HepG2 (cell line): ENCODE data around the gene ZNF628. TPM values are rescaled to one million over a fixed set of nuclear protein-coding genes. Genes with fewer than 3 reads are reported as not detected.

Experiments
- AFF4 ChIP-seq: sonication (generic); formaldehyde crosslinking; IDR thresholded peaks from 2 replicates; pipeline ENCODE4 v1.4.0; 2020; ENCODE audit warnings: missing genetic modification reagents
- FOSL1 ChIP-seq: sonication (generic); formaldehyde crosslinking; IDR thresholded peaks from 2 replicates; pipeline ENCODE4 v1.9.0; 2021; ENCODE audit warnings: missing genetic modification reagents, borderline replicate concordance
- JARID2 ChIP-seq: sonication (generic); formaldehyde crosslinking; IDR thresholded peaks from 2 replicates; pipeline ENCODE4 v1.8.1; 2023; ENCODE audit warnings: missing genetic modification reagents, inconsistent platforms; ENCODE audit not compliant: insufficient replicate concordance
- KDM2A ChIP-seq: sonication (generic); formaldehyde crosslinking; IDR thresholded peaks from 2 replicates; pipeline ENCODE4 v1.4.0; 2020; ENCODE audit warnings: low read depth, missing genetic modification reagents, borderline replicate concordance
- KDM3A ChIP-seq: IDR thresholded peaks from 2 replicates; pipeline ENCODE4 v1.6.1; 2018; ENCODE audit warnings: low read depth, missing compliant biosample characterization
- MATR3 ChIP-seq: sonication (generic); formaldehyde crosslinking; IDR thresholded peaks from 2 replicates; pipeline ENCODE4 v1.4.0; 2020; ENCODE audit warnings: missing genetic modification reagents
- MTF1 ChIP-seq: sonication (generic); formaldehyde crosslinking; IDR thresholded peaks from 2 replicates; pipeline ENCODE4 v1.5.0; 2020; ENCODE audit warnings: missing genetic modification reagents
- NFKB2 ChIP-seq: sonication (generic); formaldehyde crosslinking; IDR thresholded peaks from 2 replicates; pipeline ENCODE4 v1.4.0; 2020; ENCODE audit warnings: missing genetic modification reagents, borderline replicate concordance
- PHF8 ChIP-seq: sonication (generic); formaldehyde crosslinking; IDR thresholded peaks from 2 replicates; pipeline ENCODE4 v1.5.0; 2020; ENCODE audit warnings: missing genetic modification reagents
- TFE3 ChIP-seq: IDR thresholded peaks from 2 replicates; pipeline ENCODE4 v1.6.1; 2016
- ZBTB26 ChIP-seq: IDR thresholded peaks from 2 replicates; pipeline ENCODE4 v1.6.1; 2016; ENCODE audit warnings: missing compliant biosample characterization, missing genetic modification reagents, borderline replicate concordance
- ZBTB3 ChIP-seq: sonication (generic); formaldehyde crosslinking; IDR thresholded peaks from 2 replicates; pipeline ENCODE4 v1.4.0; 2020; ENCODE audit warnings: low read depth, mild to moderate bottlenecking, moderate library complexity, missing genetic modification reagents, borderline replicate concordance
- ZBTB39 ChIP-seq: sonication (generic); formaldehyde crosslinking; IDR thresholded peaks from 2 replicates; pipeline ENCODE4 v1.5.0; 2020; ENCODE audit warnings: missing genetic modification reagents
- ZNF20 ChIP-seq: sonication (generic); formaldehyde crosslinking; IDR thresholded peaks from 2 replicates; pipeline ENCODE4 v1.4.0; 2020; ENCODE audit warnings: mild to moderate bottlenecking, moderate library complexity, missing genetic modification reagents
- ZNF234 ChIP-seq: sonication (generic); formaldehyde crosslinking; conservative IDR thresholded peaks from 2 replicates; pipeline ENCODE4 v1.5.1; 2020; ENCODE audit warnings: mild to moderate bottlenecking, missing genetic modification reagents
- ZNF260 ChIP-seq: sonication (generic); formaldehyde crosslinking; IDR thresholded peaks from 2 replicates; pipeline ENCODE4 v1.4.0; 2020; ENCODE audit warnings: missing genetic modification reagents, low read depth, mild to moderate bottlenecking, borderline replicate concordance
- ZNF639 ChIP-seq: conservative IDR thresholded peaks from 2 replicates; pipeline ENCODE4 v1.6.1; 2018; ENCODE audit warnings: missing genetic modification reagents
- ZNF710 ChIP-seq: sonication (generic); formaldehyde crosslinking; IDR thresholded peaks from 2 replicates; pipeline ENCODE4 v1.5.0; 2020; ENCODE audit warnings: mild to moderate bottlenecking, missing genetic modification reagents, borderline replicate concordance
- polyA plus RNA-seq, 8 experiments: library from polyadenylated mRNA; depleted of rRNA in 3 of 8; stranded (reverse) in 7 of 8; unstranded in 1 of 8; fragments of >200 nt; fragmentation: Illumina TruSeq in 4 of 8; extraction: Trizol in 4 of 8; gene quantifications; 2 replicates each; pipeline versions ENCODE4 v1.2.1 to v1.2.3, GENCODE V29; 2011 to 2016; ENCODE audit warnings: low read depth in 4 of 8, missing spikeins in 1 of 8, mixed read lengths in 1 of 8; ENCODE audit not compliant: insufficient read depth in 1 of 8
- total RNA-seq, 5 experiments: library from RNA; depleted of rRNA; stranded (reverse); fragments of >200 nt; fragmentation: Illumina TruSeq; extraction: Trizol; gene quantifications; 2 replicates each; pipeline ENCODE4 v1.2.3, GENCODE V29; 2016; ENCODE audit warnings: low read depth in 1 of 5

The ZNF628 gene
- total and polyA plus RNA-seq, 2 of the 13 experiments (the other 11 are each of a cell fraction or from before 2014, with no cell fraction given), result 0.54 to 1.2 TPM

- TF ChIP-seq TFE3 (CRISPR knock-in tag), result peak; percentile 77
- 0 out of 2 replicates have a peak, but pooled peaks have one; percentile 66 for TF ChIP-seq ZBTB26 (CRISPR knock-in tag)
- peak; percentile 84 for TF ChIP-seq NFKB2 (CRISPR knock-in tag)
- no peak for TF ChIP-seq ZBTB3
- no peak for TF ChIP-seq ZNF234 (CRISPR knock-in tag)
- no peak for TF ChIP-seq MTF1
- TF ChIP-seq JARID2 (CRISPR knock-in tag), result no peak
- no peak for TF ChIP-seq ZNF710
- no peak for TF ChIP-seq MATR3 (CRISPR knock-in tag)
- no peak for TF ChIP-seq ZNF260 (CRISPR knock-in tag)
- no peak for TF ChIP-seq ZBTB39 (CRISPR knock-in tag)
- TF ChIP-seq ZNF20 (CRISPR knock-in tag), result no peak
- TF ChIP-seq AFF4 (CRISPR knock-in tag), result no peak
- TF ChIP-seq ZNF639, result 0 out of 2 replicates have a peak, but pooled peaks have one; percentile 52
- no peak for TF ChIP-seq KDM3A (CRISPR knock-in tag)
- TF ChIP-seq KDM2A (CRISPR knock-in tag), result peak; percentile 74
- no peak for TF ChIP-seq PHF8 (CRISPR knock-in tag)
- no peak for TF ChIP-seq FOSL1 (CRISPR knock-in tag)
Measured at GRCh38 chr19:55437410-55437809, 39.0 kb upstream of the ZNF628 start (continued).
